ENCODE measurements around the gene SH3YL1. TPM values are rescaled to one million over a fixed set of nuclear protein-coding genes. Genes with fewer than 3 reads are reported as not detected.

SH3YL1 gene
- total and polyA plus RNA-seq, 2 experiments from 2014 or later, result 35.6 to 45.8 TPM

- TF ChIP-seq REST (IDR thresholded peaks at IDR 0.05; ENCODE audit: unreplicated experiment) (no peak), STAT1 (IDR thresholded peaks at IDR 0.05; ENCODE audit: unreplicated experiment) (no peak)
These were observed 41.5 kb upstream of the SH3YL1 start (continued) for GRCh38 chr2:305366-305765.

GRCh38 chr2:296354-296753, 32.5 kb upstream of the SH3YL1 start:
- H3K4me3 ChIP-seq, result no peak overlapping the region
- no peak for TF ChIP-seq ZNF462 (CRISPR knock-in tag; IDR thresholded peaks at IDR 0.05)
- TF ChIP-seq EZH2 (IDR thresholded peaks at IDR 0.05; ENCODE audit: low read depth, unreplicated experiment), result no peak
- no peak for TF ChIP-seq NANOG (IDR thresholded peaks at IDR 0.05; ENCODE audit: borderline replicate concordance)
- no peak for TF ChIP-seq ZNF114 (CRISPR knock-in tag; IDR thresholded peaks at IDR 0.05)
- TF ChIP-seq ZNF331 (CRISPR knock-in tag; IDR thresholded peaks at IDR 0.05; ENCODE audit: low read depth), result no peak
- no peak for TF ChIP-seq POLR2AphosphoS5 (IDR thresholded peaks at IDR 0.05; ENCODE audit: low read depth)
- H3K79me2 ChIP-seq (replicated peaks; ENCODE audit: insufficient read depth), result no peaks in the 10 kb centered on the region
- no peak overlapping the region for H3K27ac Mint-ChIP-seq
- no peaks in the 10 kb centered on the region; the same call in 1 of the 2 replicates for H3K27me3 ChIP-seq (ENCODE audit: insufficient read depth)
- DNase-seq (ENCODE audit: low spot score) (no peak), ATAC-seq (no peak)
- no peak overlapping the region for H2AFZ ChIP-seq
- H3K4me1 Mint-ChIP-seq, result no peaks in the 10 kb centered on the region
- no peaks in the 10 kb centered on the region for H3K36me3 ChIP-seq (ENCODE audit: insufficient read depth)
- H3K27ac ChIP-seq (ENCODE audit: low read depth), result no peak overlapping the region
- H3K4me2 ChIP-seq, result no peak overlapping the region
- H4K20me1 ChIP-seq (replicated peaks; ENCODE audit: insufficient read depth), result no peaks in the 10 kb centered on the region; the same call in 1 of the 2 replicates
- peaks cover 11% of the 10 kb centered on the region; the same call in 2 of the 3 replicates for H3K9me3 Mint-ChIP-seq
- H3K36me3 Mint-ChIP-seq (ENCODE audit: low read depth), result peaks cover 3% of the 10 kb centered on the region; the same call in 2 of the 3 replicates
- no peaks in the 10 kb centered on the region for H3K9me2 ChIP-seq (ENCODE audit: insufficient read depth)
- peaks cover 4% of the 10 kb centered on the region for H3K27me3 Mint-ChIP-seq (ENCODE audit: insufficient read depth, low read depth, poor library complexity)
- no peak overlapping the region for H3K4me3 Mint-ChIP-seq
- H3K4me1 ChIP-seq (ENCODE audit: insufficient read depth), result no peaks in the 10 kb centered on the region
- H3F3A ChIP-seq (replicated peaks; ENCODE audit: low read depth), result no peaks in the 10 kb centered on the region
